NB4 (cell line): ENCODE data around the gene DGKD.

ENCODE experiments used
- DNase-seq: peaks from one replicate; pipeline ENCODE4 v3.0.0; 2010; ENCODE audit warnings: low read depth
- H3K4me3 ChIP-seq: one replicate; pipeline ENCODE4 v1.5.1; 2011; ENCODE audit warnings: mild to moderate bottlenecking, low read depth, low read length, moderate library complexity
- MYC ChIP-seq: IDR thresholded peaks from 2 replicates; pipeline ENCODE4 v1.6.1; 2011; ENCODE audit warnings: low read depth, low read length
- POLR2A ChIP-seq: IDR thresholded peaks from 2 replicates; pipeline ENCODE4 v1.6.1; 2011; ENCODE audit warnings: mild to moderate bottlenecking; ENCODE audit not compliant: insufficient read length; ENCODE audit errors: extremely low read depth
- TF ChIP-seq, protein P1 (sequence below): IDR thresholded peaks from one replicate; pipeline ENCODE4 v1.5.1; 2012; ENCODE audit warnings: low read depth, low read length
- TF ChIP-seq, protein P2 (sequence below): IDR thresholded peaks from 2 replicates; pipeline ENCODE4 v1.6.1; 2011; ENCODE audit warnings: low read depth, low read length

DGKD gene

DNA sequence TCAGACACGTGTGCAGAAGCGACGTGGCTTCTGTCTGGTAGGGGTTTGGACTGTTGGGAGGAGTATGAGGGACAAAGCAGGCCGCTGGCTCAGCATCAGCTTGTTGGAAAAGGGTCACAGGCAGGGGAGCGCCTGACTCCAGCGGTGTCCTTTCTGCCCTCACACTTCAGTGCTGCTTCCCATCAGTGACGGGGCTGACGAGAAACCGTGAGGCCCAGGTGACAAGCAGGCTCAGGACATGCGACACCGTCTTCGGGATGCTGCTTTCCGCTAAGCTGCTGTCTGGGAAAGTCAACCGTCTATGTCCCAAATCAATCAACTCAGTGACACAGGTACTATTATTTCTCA, 121.7 kb downstream of the DGKD start:
- no peak overlapping the region for H3K4me3 ChIP-seq
- no peak for TF ChIP-seq MYC
- TF ChIP-seq, protein P1, sequence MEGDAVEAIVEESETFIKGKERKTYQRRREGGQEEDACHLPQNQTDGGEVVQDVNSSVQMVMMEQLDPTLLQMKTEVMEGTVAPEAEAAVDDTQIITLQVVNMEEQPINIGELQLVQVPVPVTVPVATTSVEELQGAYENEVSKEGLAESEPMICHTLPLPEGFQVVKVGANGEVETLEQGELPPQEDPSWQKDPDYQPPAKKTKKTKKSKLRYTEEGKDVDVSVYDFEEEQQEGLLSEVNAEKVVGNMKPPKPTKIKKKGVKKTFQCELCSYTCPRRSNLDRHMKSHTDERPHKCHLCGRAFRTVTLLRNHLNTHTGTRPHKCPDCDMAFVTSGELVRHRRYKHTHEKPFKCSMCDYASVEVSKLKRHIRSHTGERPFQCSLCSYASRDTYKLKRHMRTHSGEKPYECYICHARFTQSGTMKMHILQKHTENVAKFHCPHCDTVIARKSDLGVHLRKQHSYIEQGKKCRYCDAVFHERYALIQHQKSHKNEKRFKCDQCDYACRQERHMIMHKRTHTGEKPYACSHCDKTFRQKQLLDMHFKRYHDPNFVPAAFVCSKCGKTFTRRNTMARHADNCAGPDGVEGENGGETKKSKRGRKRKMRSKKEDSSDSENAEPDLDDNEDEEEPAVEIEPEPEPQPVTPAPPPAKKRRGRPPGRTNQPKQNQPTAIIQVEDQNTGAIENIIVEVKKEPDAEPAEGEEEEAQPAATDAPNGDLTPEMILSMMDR, result no peak
- DNase-seq, result no peak

DNA sequence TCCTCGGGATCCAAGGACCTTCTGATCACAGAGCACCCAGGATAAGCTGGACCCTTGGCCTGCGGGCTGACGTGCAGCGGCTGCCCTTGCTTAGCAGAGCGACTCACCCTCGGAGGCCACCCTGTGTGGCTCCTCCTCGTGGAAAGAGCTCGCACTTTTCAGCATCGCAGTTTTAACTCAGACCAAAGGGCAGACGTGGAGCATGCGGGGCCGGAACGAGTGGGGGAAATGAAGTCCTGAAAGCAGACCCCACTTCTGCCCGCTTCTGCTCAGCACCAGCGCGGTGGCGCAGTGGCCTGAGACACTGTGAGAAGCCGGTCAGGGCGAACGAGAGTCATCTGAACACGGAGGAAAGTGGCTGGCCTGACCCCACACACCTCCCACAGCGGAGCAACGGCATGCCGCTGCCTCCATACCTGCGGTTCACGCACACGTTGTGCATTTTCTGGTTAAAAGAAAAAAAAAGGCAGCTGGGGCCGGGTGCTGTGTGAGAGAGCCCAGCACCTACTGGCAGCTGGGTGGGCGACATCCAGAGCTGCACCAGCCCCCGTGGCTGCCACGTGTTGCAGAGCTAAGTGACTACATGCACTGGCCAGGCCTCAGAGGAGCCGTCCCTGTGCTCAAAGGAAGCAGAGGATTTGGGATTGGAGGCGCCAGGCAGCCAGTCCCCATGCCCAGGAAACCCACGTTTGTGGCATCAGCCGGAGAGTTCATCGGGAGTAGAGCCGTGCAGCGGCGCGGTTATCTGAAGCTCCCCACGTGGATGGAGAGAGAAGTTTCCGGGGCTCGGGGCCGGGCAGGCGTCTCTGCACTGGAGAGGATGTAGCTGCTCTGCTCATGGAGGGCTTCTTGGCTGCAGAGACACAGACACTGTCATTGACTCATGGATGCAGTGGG, 122.6 kb downstream of the DGKD start:
- DNase-seq, result no peak
- no peak overlapping the region for H3K4me3 ChIP-seq
- TF ChIP-seq POLR2A, result no peak

DNA sequence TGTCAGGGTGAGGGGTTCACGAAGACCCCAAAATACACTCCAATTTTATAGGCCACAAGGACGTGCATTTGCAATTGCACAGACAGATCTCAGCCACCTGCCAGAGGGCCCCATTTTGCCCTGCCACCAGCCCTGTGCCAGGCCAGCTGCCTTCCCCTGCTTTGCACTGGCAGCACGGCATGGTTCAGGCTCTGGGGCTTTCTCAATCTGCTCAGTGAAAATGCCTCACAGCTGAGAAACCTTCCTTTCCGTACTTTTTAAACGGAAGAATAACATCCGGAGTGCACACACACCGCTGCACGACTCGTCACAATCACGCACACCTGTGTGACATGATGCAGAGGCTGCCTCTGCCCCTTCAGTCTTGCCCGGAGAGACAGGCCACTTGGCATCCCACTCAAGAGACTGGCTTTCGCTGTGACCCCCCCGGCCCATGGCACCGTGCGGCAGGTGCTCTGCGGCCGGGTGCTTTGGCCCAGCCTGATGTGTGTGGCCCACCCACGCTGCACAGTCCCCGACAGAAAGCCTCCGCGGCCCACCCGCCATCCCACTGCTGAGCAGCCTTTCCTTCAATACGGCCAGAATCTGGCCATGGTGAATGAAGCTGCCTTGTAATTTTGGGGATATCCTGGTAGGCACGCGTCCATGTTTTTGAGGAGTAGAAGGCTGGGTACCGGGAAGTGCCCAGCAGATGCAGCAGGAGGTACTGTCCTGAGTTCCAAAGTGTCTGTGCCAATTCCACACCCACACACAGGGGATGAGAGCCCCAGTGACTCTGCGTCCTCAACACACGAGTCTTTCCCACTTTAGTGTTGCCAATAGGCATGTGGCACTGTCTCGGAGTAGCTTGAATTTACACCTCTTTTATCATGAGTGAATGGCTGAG, 123.5 kb downstream of the DGKD start:
- H3K4me3 ChIP-seq, result no peak overlapping the region
- TF ChIP-seq, protein P2, sequence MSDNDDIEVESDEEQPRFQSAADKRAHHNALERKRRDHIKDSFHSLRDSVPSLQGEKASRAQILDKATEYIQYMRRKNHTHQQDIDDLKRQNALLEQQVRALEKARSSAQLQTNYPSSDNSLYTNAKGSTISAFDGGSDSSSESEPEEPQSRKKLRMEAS, result no peak
- TF ChIP-seq, protein P1, result no peak
- TF ChIP-seq POLR2A, result no peak
- TF ChIP-seq MYC, result no peak
- DNase-seq, result no peak

DNA sequence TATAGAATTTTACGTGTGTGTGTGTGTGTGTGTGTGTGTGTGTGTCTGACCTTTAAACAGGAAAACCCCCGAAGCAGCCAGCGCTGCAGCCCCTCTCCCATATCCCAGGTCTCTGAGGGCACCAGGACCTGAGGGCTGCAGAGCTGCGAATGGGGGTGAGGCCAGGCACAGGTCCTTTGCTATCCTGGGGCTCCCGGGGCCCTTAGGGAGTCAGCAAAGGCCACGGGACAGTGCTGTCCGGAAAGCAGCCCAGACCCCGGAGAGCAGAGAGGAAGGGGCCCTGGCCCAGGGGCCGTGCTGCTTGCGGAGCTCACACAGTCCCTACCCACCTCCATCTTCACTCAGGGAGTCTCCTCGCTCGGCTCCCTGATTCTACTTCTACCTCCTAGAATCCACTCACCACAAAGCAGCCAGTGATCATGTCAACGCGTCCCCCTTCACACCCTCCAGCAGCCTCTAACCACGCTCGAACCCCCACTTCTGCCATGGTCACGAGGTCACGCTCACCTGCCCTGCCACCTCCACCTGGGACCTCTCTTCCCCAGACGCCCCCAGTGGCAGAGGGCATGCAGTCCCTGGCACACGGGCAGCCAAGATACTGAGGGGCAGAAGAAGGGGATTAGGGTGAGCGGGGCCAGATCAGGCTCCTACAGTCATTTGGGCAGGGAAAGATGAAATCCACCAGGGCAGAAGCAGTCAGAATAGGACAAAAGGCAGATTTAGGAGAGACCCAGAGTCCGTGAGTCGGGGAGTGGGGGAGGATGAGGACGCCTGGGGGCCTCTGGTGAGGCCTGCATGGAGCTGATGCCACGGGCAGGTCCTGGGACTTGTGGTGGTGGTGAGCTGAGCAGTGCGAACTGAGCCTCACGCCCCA, 125.6 kb downstream of the DGKD start:
- DNase-seq, result no peak
- TF ChIP-seq, protein P2, result no peak
- TF ChIP-seq, protein P1, result no peak
- TF ChIP-seq POLR2A, result no peak
- no peak overlapping the region for H3K4me3 ChIP-seq

DNA sequence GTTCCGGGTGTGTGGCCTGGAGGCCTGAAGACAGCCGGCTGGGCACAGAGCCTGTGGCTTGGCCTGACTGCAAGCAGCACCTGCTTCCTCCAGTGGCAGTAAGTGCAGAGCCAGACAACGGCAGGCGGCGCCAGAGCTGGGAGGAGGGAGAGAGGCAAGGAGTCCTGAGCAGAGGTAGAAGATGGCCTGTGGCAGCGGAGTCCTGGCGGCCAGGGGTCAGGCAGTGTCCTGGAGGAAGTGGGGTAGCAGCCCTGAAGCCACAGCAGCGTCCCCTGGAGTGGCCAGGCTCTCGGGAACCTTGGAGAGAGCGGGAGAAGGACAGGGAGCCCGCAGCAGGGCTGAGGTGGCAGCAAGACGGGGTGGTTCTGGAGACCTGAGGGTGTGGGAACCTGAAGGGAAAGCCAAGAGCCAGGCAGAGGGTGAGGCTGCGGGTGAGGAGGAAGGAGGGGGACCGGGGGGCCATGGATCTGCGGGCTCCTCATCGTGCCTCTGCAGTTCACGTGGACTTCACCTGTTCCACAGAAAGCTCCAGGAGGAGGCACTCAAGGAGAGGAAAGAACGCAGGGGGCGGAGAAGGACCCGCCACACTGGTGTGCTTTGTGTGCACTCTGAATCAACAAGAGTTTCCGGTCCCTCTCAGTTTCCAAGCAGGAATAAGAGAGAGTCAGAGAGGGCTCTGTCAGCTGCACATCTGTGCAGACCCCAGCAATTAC, 126.4 kb downstream of the DGKD start:
- TF ChIP-seq, protein P1, result no peak
- TF ChIP-seq POLR2A (no peak), MYC (no peak)
- TF ChIP-seq, protein P2, result no peak
- no peak for DNase-seq
- H3K4me3 ChIP-seq, result no peak overlapping the region
